K562 (cell line): ENCODE results near the gene EMP2. TPM values are rescaled to one million over a fixed set of nuclear protein-coding genes. Genes with fewer than 3 reads are reported as not detected.

Experiments used
- BCOR ChIP-seq: fragments of 450-650 bp; IDR thresholded peaks from 2 replicates; pipeline ENCODE4 v1.6.1; 2016
- BDP1 ChIP-seq: IDR thresholded peaks from 3 replicates; pipeline ENCODE4 v1.6.1; 2011; ENCODE audit not compliant: insufficient read length, insufficient read depth
- BHLHE40 ChIP-seq: IDR thresholded peaks from 2 replicates; pipeline ENCODE4 v1.6.1; 2011; ENCODE audit warnings: low read length, improper control_type of control experiment
- EHMT2 ChIP-seq: fragments of 450-650 bp; IDR thresholded peaks from 2 replicates; pipeline ENCODE4 v1.6.1; 2018; ENCODE audit warnings: antibody characterized with exemption
- EP400 ChIP-seq: fragments of 450-650 bp; IDR thresholded peaks from 2 replicates; pipeline ENCODE4 v1.6.1; 2017; ENCODE audit warnings: antibody characterized with exemption, mild to moderate bottlenecking, moderate library complexity
- GATAD2B ChIP-seq: fragments of 450-650 bp; IDR thresholded peaks from 2 replicates; pipeline ENCODE4 v1.6.1; 2017; ENCODE audit warnings: mild to moderate bottlenecking, borderline replicate concordance
- MEIS2 ChIP-seq: fragments of 450-650 bp; IDR thresholded peaks from 2 replicates; pipeline ENCODE4 v1.6.1; 2014; ENCODE audit warnings: mild to moderate bottlenecking; ENCODE audit not compliant: partially characterized antibody
- MTA2 ChIP-seq: fragments of 450-650 bp; IDR thresholded peaks from 2 replicates; pipeline ENCODE4 v1.6.1; 2016; ENCODE audit warnings: low read depth
- MYC ChIP-seq, 2 experiments: fragments of 250-450 bp in 1 of 2; sonication (Bioruptor Pico) in 1 of 2; IDR thresholded peaks; 2 replicates each; pipeline versions ENCODE4 v1.5.1 to v1.6.1; 2012 to 2021; ENCODE audit warnings: low read depth in 2 of 2, borderline replicate concordance in 1 of 2, improper control_type of control experiment in 1 of 2, low read length in 1 of 2, mild to moderate bottlenecking in 1 of 2, moderate library complexity in 1 of 2
- MYNN ChIP-seq, 2 experiments: sonication (generic); formaldehyde crosslinking in 1 of 2; IDR thresholded peaks; 2 replicates each; pipeline versions ENCODE4 v1.5.0 to v1.6.1; 2016 to 2020; ENCODE audit warnings: antibody characterized with exemption in 1 of 2, missing genetic modification reagents in 1 of 2
- NEUROD1 ChIP-seq: fragments of 150-350 bp; IDR thresholded peaks from 2 replicates; pipeline ENCODE4 v1.6.1; 2014; ENCODE audit warnings: borderline replicate concordance, low read length, low read depth; ENCODE audit not compliant: partially characterized antibody
- NONO ChIP-seq, 2 experiments: fragments of 200-400 bp in 1 of 2; fragments of 450-650 bp in 1 of 2; formaldehyde crosslinking in 1 of 2; IDR thresholded peaks; 2 replicates each; pipeline ENCODE4 v1.6.1; 2017; ENCODE audit warnings: low read depth in 2 of 2, mild to moderate bottlenecking in 2 of 2, moderate library complexity in 2 of 2, low read length in 1 of 2
- PKNOX1 ChIP-seq: fragments of 450-650 bp; IDR thresholded peaks from 2 replicates; pipeline ENCODE4 v1.6.1; 2016
- POLR2G ChIP-seq: fragments of 200-400 bp; formaldehyde crosslinking; IDR thresholded peaks from 2 replicates; pipeline ENCODE4 v1.6.1; 2017; ENCODE audit warnings: low read depth, mild to moderate bottlenecking, antibody characterized with exemption, low read length, moderate library complexity
- RUNX1 ChIP-seq: sonication (generic); IDR thresholded peaks from 2 replicates; pipeline ENCODE4 v1.6.1; 2016; ENCODE audit warnings: antibody characterized with exemption, low read depth
- SMARCA5 ChIP-seq: fragments of 450-650 bp; IDR thresholded peaks from 2 replicates; pipeline ENCODE4 v1.6.1; 2016
- SNRNP70 ChIP-seq: fragments of 200-400 bp; formaldehyde crosslinking; optimal IDR thresholded peaks from 2 replicates; pipeline ENCODE3; 2017; ENCODE audit warnings: low read depth, low read length
- SOX6 ChIP-seq: fragments of 450-650 bp; IDR thresholded peaks from 2 replicates; pipeline ENCODE4 v1.6.1; 2014; ENCODE audit warnings: mild to moderate bottlenecking
- TBL1XR1 ChIP-seq, 2 experiments: IDR thresholded peaks; 2 replicates each; pipeline ENCODE4 v1.6.1; 2012; ENCODE audit warnings: improper control_type of control experiment in 2 of 2, low read length in 2 of 2, mild to moderate bottlenecking in 1 of 2
- THAP7 ChIP-seq: fragments of 250-450 bp; sonication (Bioruptor Pico); IDR thresholded peaks from 2 replicates; pipeline ENCODE4 v1.5.0; 2021
- TRIM24 ChIP-seq, 2 experiments: fragments of 450-650 bp; IDR thresholded peaks; 2 replicates each; pipeline ENCODE4 v1.6.1; 2016
- ZBTB11 ChIP-seq, 3 experiments: fragments of 200-800 bp in 1 of 3; fragments of 250-450 bp in 1 of 3; fragments of 450-650 bp in 1 of 3; sonication (Bioruptor Pico) in 1 of 3; sonication (Bioruptor generic) in 1 of 3; formaldehyde crosslinking in 1 of 3; IDR thresholded peaks; 2 replicates each; pipeline versions ENCODE4 v1.6.1 to v1.8.0; 2016 to 2022; ENCODE audit warnings: mild to moderate bottlenecking in 2 of 3, missing genetic modification characterization in 2 of 3, missing compliant biosample characterization in 1 of 3, moderate library complexity in 1 of 3
- ZBTB17 ChIP-seq: fragments of 450-650 bp; formaldehyde crosslinking; IDR thresholded peaks from 2 replicates; pipeline ENCODE4 v1.4.0; 2020; ENCODE audit warnings: mild to moderate bottlenecking
- polyA plus RNA-seq, 8 experiments: library from polyadenylated mRNA; depleted of rRNA in 4 of 8; stranded (reverse) in 5 of 8; unstranded in 3 of 8; fragments of >200 nt; fragmentation: Nextera tagmentation in 2 of 8; fragmentation: Illumina TruSeq in 1 of 8; extraction: Ambion mirVana in 2 of 8; extraction: Trizol in 1 of 8; gene quantifications; 2 replicates each; pipeline versions ENCODE4 v1.2.1 to v1.2.3, GENCODE V29; 2011 to 2014; ENCODE audit warnings: inconsistent platforms in 1 of 8, missing spikeins in 1 of 8
- total RNA-seq, 7 experiments: library from RNA; depleted of rRNA in 6 of 7; stranded (reverse); fragments of >200 nt in 6 of 7; fragmentation: Illumina TruSeq in 2 of 7; extraction: Trizol in 2 of 7; gene quantifications; 2 replicates each; pipeline versions ENCODE4 v1.2.1 to v1.2.3, GENCODE V29; 2011 to 2021; ENCODE audit warnings: low replicate concordance in 1 of 7

The EMP2 gene
- total and polyA plus RNA-seq, 9 of the 15 experiments (the other 6 are each of a cell fraction or from before 2014, with no cell fraction given), result 0.73 to 6.2 (median 3.1) TPM

DNA sequence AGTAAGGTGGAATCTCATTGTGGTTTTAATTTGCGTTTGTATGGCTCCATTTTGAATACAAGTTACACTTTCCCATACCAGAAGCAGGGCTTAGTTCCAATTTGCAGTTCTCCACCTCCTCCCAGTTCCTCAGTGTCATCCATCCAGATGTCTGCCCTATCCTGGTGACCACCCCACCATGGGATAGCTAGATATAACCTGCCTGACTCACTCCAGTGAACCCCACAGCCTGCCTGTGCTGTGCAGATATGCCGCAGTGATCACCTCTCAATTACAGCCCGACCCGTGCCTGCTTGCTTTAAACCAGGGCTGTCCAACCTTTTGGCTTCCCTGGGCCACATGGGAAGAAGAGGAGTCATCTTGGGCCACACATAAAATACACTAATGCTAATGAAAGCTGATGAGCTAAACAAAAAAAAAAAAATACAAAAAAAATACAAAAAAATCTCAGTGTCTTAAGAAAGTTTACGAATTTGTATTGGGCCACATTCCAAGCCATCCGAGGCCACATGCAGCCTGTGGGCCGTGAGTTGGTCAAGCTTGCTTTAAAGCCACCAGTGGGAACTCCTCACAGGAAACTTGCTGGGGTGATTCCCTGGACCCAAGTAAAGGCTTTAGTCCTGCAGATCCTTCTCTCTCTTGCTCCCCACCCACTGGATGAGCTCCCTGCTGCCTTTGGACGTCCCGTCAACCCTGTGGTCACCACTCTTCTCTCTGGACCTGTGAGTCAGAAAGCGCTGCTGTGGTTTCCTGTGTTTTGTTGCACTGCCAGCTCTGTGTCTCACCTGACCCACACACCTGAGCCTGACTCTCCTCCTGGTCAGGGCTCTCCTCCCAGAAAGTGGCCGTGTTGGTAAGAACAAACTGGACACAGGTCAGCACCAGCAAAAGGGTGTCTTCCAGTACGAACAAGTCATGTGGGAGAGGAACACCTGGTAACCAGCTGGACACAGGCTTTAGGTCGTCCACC is 83.0 kb downstream of the EMP2 start (continued):
- TF ChIP-seq SMARCA5, result no peak
- peak; percentile 41; the same call in 1 of the 2 replicates for TF ChIP-seq EP400
- no peak for TF ChIP-seq THAP7 (CRISPR knock-in tag)
- no peak for TF ChIP-seq BDP1
- TF ChIP-seq POLR2G, result no peak
- peak; percentile 95 for TF ChIP-seq BHLHE40
- peak in 1 of 3 experiments; percentile 77; a peak in 2 of 6 replicates for TF ChIP-seq ZBTB11 (CRISPR knock-in tag; IDR thresholded peaks at IDR 0.05)
- TF ChIP-seq ZBTB17 (CRISPR knock-in tag), result no peak
- peak; percentile 97 for TF ChIP-seq MTA2
- TF ChIP-seq GATAD2B, result no peak
- peak; percentile 89 to 95 for TF ChIP-seq TBL1XR1 (IDR thresholded peaks at IDR 0.05; ENCODE audit: low read length in 2 of 2)
- TF ChIP-seq MYC (IDR thresholded peaks at IDR 0.05; ENCODE audit: low read depth, low read length), result peak; percentile 59; the same call in 1 of the 2 replicates
- TF ChIP-seq MYC (CRISPR knock-in tag; IDR thresholded peaks at IDR 0.05; ENCODE audit: borderline replicate concordance, low read depth), result no peak
- no peak for TF ChIP-seq SNRNP70
- TF ChIP-seq BCOR, result peak; percentile 63; the same call in 1 of the 2 replicates
- peak; percentile 93 for TF ChIP-seq SOX6
- TF ChIP-seq EHMT2, result no peak
- TF ChIP-seq NEUROD1, result peak; percentile 77
- TF ChIP-seq RUNX1, result peak; percentile 83; the same call in 1 of the 2 replicates
- TF ChIP-seq MEIS2, result peak; percentile 54
- TF ChIP-seq PKNOX1, result peak; percentile 31; the same call in 1 of the 2 replicates
- TF ChIP-seq NONO (IDR thresholded peaks at IDR 0.05; ENCODE audit: low read depth in 2 of 2, low read length in 1 of 2), result 0 out of 4 replicates have a peak, but pooled peaks of 1 of the 2 experiments have one; percentile 55
- peak; percentile 100 for TF ChIP-seq TRIM24 (IDR thresholded peaks at IDR 0.05)
- peak; percentile 53; the same call in 1 of the 2 replicates for TF ChIP-seq MYNN (IDR thresholded peaks at IDR 0.05)
- no peak for TF ChIP-seq MYNN (CRISPR knock-in tag; IDR thresholded peaks at IDR 0.05)
